Putamen (tissue), 1 donor: ENCODE data around the gene NAALADL1.
A peak's percentile ranks its signal among the peaks of the same experiment; 100 is the strongest.
"Not testable (repeated sequence)": the region's sequence is repeated elsewhere in the genome, so short reads cannot be mapped to it uniquely, and the experiment has no call there.

Source experiments
- DNase-seq: peaks from one replicate; pipeline ENCODE4 v3.0.0-alpha.2; 2016; ENCODE audit warnings: low spot score

The NAALADL1 gene

DNA sequence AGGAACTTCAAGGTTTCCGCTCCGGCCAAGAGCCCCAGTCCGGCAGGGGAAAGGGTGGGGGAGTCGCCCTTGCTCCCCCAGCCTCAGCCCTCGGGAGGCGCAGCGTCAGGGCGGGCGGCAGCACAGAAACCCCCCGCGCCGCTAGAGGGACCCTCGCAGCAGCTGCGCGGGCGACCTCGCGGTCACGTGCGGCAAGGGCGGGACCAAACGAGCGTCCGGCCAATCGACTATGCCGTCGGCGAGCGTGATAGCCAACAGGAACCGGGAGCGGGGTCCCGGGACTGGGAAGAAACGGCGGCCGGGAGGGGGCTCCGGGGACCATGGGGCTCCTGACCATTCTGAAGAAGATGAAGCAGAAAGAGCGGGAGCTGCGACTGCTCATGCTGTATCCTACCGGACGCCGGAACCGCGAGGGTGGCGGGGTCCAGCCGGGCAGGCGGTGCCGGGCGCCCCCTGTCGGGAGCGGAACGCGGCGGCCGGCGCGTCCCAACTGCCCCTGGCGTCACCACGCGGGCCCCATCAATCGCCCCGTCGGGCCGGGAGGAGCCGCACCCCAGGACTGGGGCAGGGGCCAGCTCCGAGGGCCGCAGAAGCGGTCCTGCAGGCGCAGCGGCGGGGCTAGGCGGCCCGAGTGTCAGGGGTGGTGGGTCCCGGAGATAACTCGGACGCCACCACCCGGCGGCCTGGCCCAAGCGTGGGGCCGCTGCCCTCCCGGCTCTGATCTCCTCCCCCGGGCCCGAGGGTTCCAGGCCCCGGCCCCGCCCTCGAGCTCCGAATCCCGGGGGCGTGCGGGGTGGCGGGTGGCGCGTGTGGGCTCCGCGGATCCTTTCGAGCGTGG is 44.2 kb downstream of the NAALADL1 start, which contains the start of gene ARL2:
TSS of gene ARL2 (plus strand) at position 273 of the 838 bp plus-strand sequence. CDS start at position 321, 48 bp downstream.
- DNase-seq, result peak; percentile 90

DNA sequence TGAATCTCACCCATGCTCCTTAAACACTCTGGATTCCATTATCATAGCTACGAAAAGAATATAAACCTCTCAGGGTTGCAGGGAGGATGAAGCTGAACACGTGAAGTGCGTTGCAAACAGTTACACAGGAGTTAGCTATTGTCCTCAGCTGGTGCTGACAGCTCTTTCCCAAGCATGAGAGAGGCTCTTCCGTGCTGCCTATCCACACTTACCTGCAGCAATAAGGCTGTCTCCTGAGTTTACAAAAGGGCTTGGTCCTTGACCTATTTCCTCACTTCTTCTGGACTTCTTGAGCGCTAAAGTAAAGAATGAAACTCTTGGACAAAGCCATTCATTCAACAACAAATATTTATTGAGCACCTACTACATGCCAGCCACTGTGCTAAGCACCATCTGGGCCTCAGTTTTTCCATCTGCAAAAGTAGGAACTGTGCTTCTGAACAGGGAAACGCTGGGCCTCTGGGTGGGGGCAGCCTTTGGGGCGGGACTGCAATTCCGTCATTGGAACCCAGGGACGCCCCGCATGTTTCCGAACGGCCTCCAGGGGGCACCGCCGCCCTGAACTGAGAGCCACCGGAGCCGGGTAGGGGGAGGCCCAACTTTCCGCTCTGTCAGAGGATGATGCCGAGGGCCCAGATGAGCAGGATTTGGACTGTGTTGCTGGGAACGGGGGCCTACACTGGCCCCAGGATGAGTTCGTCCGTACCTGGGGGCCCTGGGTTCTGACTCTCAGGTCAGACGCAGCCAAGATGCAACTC is 45.0 kb downstream of the NAALADL1 start:
- peak; percentile 87 for DNase-seq

DNA sequence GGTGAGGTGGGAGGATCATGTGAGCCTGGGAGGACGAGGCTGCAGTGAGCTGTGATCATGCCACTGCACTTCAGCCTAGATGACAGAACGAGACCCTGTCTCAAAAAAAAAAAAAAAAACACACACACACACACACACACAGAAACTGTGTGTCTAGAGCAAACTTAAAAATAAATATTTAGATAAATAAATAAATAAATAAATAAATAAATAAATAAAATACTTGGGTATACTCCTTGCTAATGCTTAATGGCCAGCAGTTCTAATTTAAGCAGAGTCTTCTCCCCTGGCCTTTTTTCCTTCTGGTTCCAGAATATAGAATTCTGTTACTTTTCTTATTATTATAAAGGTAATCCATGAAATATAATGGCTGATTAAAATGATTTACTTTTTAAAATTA is 49.5 kb downstream of the NAALADL1 start:
- no peak for DNase-seq

DNA sequence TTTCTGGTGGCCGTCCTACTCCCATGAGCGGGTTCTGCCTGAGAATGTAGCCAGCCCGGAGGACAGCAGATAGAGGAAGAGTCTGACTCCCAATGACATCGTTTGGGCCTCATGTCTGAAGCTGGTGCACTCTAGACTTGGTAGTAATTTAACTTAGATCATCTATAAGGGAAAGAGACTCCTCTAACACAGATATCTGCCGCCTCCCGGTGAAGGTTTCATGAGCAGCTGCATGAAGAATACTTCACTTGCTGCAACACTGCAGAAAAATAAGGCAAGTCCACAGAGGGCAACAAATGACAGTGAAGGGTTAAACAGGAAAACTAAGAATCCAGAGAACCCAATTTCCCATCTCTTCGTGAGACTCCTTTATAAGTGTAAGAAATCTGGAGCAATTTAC is 50.3 kb downstream of the NAALADL1 start:
- no peak for DNase-seq

DNA sequence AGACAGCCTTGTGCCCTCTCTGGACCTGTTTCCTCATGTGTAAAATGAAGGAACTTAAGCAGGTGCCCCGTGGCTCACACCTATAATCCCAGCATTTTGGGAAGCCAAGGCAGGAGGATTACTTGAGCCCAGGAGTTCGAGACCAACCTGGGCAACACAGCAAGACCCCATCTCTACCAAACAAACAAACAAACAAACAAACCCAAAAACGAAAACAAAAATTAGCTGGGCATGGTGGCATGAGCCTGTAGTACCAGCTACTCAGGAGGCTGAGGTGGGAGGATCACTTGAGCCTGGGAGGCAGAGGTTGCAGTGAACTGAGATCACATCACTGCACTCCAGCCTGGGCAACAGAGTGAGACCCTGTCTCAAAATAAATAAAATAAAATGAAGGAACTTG is 54.4 kb downstream of the NAALADL1 start:
- DNase-seq, result not testable (repeated sequence)

DNA sequence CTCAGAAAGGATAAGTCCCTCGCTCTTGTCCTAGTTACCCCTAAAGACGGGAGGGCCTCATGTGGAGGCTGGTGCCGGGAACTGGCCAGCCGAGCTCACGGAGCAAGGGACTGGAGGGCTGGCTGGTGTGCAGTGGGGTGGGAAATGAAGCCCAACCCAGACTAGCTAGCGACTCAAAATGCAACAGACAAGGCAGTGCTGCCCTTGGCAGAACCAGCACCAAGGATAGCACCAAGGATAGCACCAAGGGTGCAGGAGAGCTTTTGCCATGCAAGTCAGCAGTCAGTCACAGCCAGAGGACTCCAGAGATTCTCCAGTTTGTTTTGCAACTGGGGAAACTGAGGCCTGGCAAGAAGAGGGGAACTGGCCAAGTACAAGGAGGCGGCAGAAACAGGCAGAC is 55.1 kb downstream of the NAALADL1 start:
- no peak for DNase-seq

DNA sequence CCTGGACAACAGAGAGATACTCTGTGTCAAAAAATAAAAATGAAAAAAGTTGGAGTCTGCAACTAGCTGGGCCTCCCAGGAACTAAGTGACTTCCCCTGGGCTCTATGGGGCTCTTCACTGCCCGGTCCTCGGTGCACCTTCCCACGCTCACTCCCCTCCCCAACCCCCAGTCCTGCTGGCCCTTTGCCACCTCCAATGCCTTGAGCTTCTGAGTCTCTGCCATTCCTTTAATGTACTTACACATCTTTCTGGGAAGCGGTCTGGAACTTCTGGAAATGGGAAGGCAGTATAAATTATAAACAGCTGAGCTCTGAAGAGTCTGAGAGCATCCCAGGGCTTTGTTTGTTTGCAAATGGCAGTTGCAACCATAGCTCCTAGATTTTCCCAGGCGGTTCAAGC is 55.6 kb downstream of the NAALADL1 start:
- no peak for DNase-seq

DNA sequence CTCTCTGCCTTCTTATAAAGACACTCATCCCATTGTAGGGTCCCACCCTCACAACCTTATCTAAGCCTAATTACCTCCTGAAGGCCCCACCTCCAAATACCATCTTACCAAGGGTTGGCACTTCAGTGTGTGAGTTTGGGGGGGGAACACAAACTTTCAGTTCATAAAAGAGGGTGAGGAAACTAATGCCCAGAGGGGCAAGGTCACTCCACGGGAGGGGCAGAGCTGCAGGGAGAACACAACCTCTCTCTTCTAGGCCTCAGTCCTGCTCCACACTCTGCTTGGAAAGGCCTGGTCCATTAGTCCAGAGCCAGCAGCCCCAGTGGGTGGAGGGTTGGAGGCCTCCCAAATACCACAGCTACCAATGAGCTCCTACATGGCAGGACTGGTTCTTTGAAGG is 58.9 kb downstream of the NAALADL1 start:
- DNase-seq, result no peak

DNA sequence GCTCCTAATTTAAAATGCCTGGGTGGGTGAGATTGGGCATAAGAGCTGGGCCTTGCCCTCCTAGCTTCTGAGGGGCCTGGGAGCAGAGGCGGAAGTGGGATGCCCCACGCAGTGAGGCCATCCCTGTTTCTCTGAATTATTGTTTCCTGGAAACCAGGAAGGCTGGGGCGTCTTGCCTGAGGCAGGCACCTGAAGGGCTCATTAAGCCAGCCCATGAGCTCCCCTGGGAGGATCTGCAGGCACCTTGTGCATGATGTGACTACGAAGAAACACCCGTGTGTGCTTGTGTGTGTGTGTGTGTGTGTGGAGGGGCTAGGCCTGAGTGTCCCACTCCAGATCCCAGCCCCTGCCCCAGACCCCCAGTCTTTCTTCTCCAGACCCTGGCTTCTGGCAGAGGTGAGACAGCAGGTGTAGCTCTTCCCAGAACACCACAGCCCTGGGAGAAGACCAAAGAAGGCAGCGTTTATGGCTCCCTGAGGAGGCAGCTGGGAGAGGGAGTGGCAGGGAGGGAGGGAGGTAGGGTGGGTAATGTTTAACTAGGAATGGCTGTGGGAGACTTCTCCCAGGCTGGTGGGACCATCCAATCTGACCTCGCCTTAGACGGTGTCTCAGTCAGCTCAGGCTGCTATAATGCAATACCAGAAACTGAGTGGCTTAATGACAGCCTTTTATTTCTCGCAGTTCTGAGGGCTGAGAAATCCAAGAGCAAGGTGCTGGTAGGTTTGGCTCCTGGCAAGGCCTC is 59.5 kb downstream of the NAALADL1 start:
- DNase-seq, result no peak

DNA sequence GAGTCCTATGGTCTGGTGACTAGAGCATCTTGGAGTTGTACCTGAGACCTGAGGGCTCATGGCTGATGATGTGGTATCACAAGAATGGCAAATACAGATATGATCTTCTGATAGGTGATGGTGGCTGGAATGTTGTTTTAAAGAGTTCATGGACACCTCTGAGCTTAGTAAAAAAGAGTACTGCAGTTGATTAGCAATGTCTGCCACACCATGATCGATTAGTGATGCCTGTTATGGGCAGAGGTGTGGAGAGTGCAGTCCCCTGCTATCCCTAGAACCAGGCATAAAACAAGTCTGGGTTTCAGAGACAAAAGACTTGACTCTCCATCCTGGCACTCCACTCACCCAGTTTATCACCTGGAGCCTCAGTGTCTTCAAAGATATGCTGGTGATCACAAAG is 60.2 kb downstream of the NAALADL1 start:
- no peak for DNase-seq

DNA sequence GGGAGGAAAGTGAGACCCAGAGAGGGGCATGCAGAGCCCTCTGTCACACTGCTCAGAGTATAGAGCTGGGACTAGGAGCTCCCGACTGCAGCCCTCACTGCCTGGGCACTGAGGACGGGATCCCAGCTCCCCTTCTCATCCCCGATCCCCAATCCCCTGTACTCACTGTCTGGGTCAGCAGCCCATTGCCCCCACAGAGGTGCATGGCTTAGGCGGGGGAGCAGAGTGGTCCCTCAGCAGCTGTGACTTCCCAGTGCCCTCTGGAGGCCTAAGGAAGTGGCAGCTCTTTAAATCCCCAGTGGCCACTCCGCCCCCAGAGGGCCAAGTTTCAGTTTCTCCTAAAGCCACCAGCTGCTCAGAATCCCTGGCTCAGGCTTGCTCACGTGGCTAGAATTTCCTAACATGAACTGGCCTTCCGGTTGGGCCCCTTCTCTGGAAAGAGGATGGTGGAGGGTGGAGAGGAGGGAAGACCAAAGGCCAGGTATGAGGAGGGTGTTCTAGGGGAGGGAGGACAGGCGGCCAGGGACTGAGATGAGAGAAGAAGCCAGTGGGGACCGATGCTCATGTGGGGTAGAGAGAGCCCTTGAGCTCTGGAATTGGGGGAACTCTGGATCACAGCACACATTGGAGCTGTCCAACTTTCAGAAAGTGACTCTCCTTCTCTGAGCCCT is 61.5 kb downstream of the NAALADL1 start, which contains the start of gene BATF2:
TSS of gene BATF2 (minus strand) at position 262 of the 671 bp plus-strand sequence. CDS start at position 205, 57 bp downstream.
- peak; percentile 60 for DNase-seq

DNA sequence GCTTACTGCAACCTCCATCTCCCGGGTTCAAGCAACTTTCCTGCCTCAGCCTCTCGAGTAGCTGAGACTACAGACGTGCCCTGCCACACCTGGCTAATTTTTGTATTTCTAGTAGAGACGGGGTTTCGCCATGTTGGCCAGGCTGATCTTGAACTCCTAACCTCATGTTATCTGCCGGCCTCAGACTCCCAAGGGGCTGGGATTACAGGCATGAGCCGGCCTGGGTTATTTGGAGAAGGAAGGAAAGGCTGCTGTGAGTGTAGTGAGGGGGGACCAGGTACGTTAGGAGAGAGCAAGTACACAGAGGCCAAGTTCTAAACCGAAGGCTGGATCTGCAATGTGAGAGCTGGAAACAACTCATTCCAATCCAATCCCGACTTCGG is 62.0 kb downstream of the NAALADL1 start:
- DNase-seq, result no peak
